ENCODE results near the gene PIP4K2B. TPM values are rescaled to one million over a fixed set of nuclear protein-coding genes. Genes with fewer than 3 reads are reported as not detected.

The PIP4K2B gene
- total RNA-seq, 2 donors from 2014 or later, result 36.1 to 42.0 TPM

GRCh38 chr17:38719289-38719942 is 79.9 kb downstream of the PIP4K2B start:
- DNase-seq (no peak), ATAC-seq (no peak)
- intact Hi-C loops (cut with DNase I), result no loop called here

- DNase-seq, result no peak
These were observed 82.1 kb downstream of the PIP4K2B start for GRCh38 chr17:38717139-38717745.

GRCh38 chr17:38716368-38717005 is 82.9 kb downstream of the PIP4K2B start:
- no peak for DNase-seq
- intact Hi-C loops (cut with DNase I), result no loop called here
- ATAC-seq, result no peak

More at GRCh38 chr17:38717139-38717745, 82.1 kb downstream of the PIP4K2B start:
- ATAC-seq, result no peak
- intact Hi-C loops (cut with DNase I), result no loop called here

Small RNA genes lying within 50 kb of the gene (microRNA-seq; reads per million reads assigned to microRNA genes)
- gene MIR4726 (0.40 to 0.54 reads per million in 2 donors), gene MIR4727 (2.0 to 3.3 reads per million in 2 donors)

Other genes starting within 250 kb of the PIP4K2B start
- 1 to 10 TPM; 1.4 to 3.0 TPM for gene SRCIN1, start 193.6 kb downstream of the PIP4K2B start, total RNA-seq
- gene EPOP, start 124.6 kb downstream of the PIP4K2B start, total RNA-seq, result 1 to 10 TPM; 1.4 to 3.9 TPM
- 10 to 100 TPM; 76.1 to 88.9 TPM for gene MLLT6, start 94.3 kb downstream of the PIP4K2B start, total RNA-seq
- 10 to 100 TPM; 51.1 to 66.2 TPM for gene CISD3, start 69.2 kb downstream of the PIP4K2B start, total RNA-seq
- 10 to 100 TPM; 28.2 to 45.2 TPM for gene PCGF2, start 51.2 kb downstream of the PIP4K2B start, total RNA-seq
- gene PSMB3, start 46.8 kb downstream of the PIP4K2B start, total RNA-seq, result 100 to 1,000 TPM; 139 to 163 TPM
- 10 to 100 TPM in 1 of 2 donors, 1 to 10 TPM in 1; 8.5 to 12.1 TPM for gene CWC25, start 25.8 kb upstream of the PIP4K2B start, total RNA-seq
- 100 to 1,000 TPM; 892 to 925 TPM for gene RPL23, start 54.2 kb upstream of the PIP4K2B start, total RNA-seq
- gene LASP1, start 70.5 kb upstream of the PIP4K2B start, total RNA-seq, result 10 to 100 TPM; 51.8 to 55.0 TPM
- gene FBXO47, start 167.8 kb upstream of the PIP4K2B start, total RNA-seq, result not detected